Sciatic nerve (tissue), 2 donors: ENCODE data around the gene SIK1. TPM values are rescaled to one million over a fixed set of nuclear protein-coding genes. Genes with fewer than 3 reads are reported as not detected.
A peak's percentile ranks its signal among the peaks of the same experiment; 100 is the strongest.
"Not testable (repeated sequence)": the region's sequence is repeated elsewhere in the genome, so short reads cannot be mapped to it uniquely, and the experiment has no call there.

Source experiments
- ATAC-seq: fragments of 200-7000 bp; cut with Tn5 transposase; one replicate; pipeline ENCODE4 v1.9.1; 2020; ENCODE audit warnings: mild to moderate bottlenecking, moderate library complexity
- DNase-seq: peaks from one replicate; pipeline ENCODE4 v3.0.0-alpha.2; 2020; ENCODE audit warnings: low spot score
- intact Hi-C: fragments of 100-400 bp; cut with DNase I; formaldehyde crosslinking; loops from one replicate; pipeline ENCODE4 v1.14.2; 2022
- total RNA-seq: library from RNA; stranded (reverse); fragmentation: NEBNext Ultra II Directional; extraction: Animal tissue kit (Norgen Biotek cat#: 25700); gene quantifications from one replicate; pipeline ENCODE4 v1.2.1, GENCODE V29; 2021
- donor health status: DM: no; HTN: no; CAD: no.
- donor health status: DM: no; HTN: no; CAD: no.

The SIK1 gene
- total RNA-seq, 1 donor from 2014 or later, result 59.9 TPM

- intact Hi-C loops, DNase-seq: not testable (repeated sequence)
- ATAC-seq, result peak; percentile 60
These were observed 15.6 kb upstream of the SIK1 start for GRCh38 chr21:43442571-43442970.

GRCh38 chr21:43440835-43441727 lies 14.2 kb upstream of the SIK1 start:
- DNase-seq, ATAC-seq, intact Hi-C loops: not testable (repeated sequence)

- intact Hi-C loops, ATAC-seq, DNase-seq: not testable (repeated sequence)
These were observed 12.6 kb upstream of the SIK1 start for GRCh38 chr21:43439316-43440075.

GRCh38 chr21:43436272-43436671 lies 9.3 kb upstream of the SIK1 start:
- ATAC-seq, DNase-seq, intact Hi-C loops: not testable (repeated sequence)

- intact Hi-C loops, ATAC-seq, DNase-seq: not testable (repeated sequence)
These were observed 6.6 kb upstream of the SIK1 start for GRCh38 chr21:43433340-43434136.

GRCh38 chr21:43430830-43431416 lies 4.0 kb upstream of the SIK1 start:
- DNase-seq, result not testable (repeated sequence)

GRCh38 chr21:43428964-43429363 lies 2.0 kb upstream of the SIK1 start:
- ATAC-seq, DNase-seq, intact Hi-C loops: not testable (repeated sequence)

More at GRCh38 chr21:43430830-43431416, 4.0 kb upstream of the SIK1 start:
- ATAC-seq, intact Hi-C loops: not testable (repeated sequence)

GRCh38 chr21:43427242-43427559 lies 270 bp upstream of the SIK1 start:
- intact Hi-C loops, DNase-seq: not testable (repeated sequence)
- peak; percentile 86 for ATAC-seq

GRCh38 chr21:43426004-43426403 lies 927 bp downstream of the SIK1 start:
- ATAC-seq, intact Hi-C loops, DNase-seq: not testable (repeated sequence)

- DNase-seq, intact Hi-C loops, ATAC-seq: not testable (repeated sequence)
These were observed 7.5 kb downstream of the SIK1 start for GRCh38 chr21:43419475-43419874.

GRCh38 chr21:43414576-43414975 lies 12.4 kb downstream of the SIK1 start:
- intact Hi-C loops, ATAC-seq, DNase-seq: not testable (repeated sequence)

- ATAC-seq, intact Hi-C loops: not testable (repeated sequence)
These were observed 14.7 kb downstream of the SIK1 start for GRCh38 chr21:43412020-43412788.

GRCh38 chr21:43410456-43411068 lies 16.4 kb downstream of the SIK1 start:
- ATAC-seq, result peak; percentile 66
- DNase-seq, intact Hi-C loops: not testable (repeated sequence)

More at GRCh38 chr21:43412020-43412788, 14.7 kb downstream of the SIK1 start:
- DNase-seq, result not testable (repeated sequence)

- DNase-seq, intact Hi-C loops, ATAC-seq: not testable (repeated sequence)
These were observed 19.8 kb downstream of the SIK1 start for GRCh38 chr21:43407139-43407538.

GRCh38 chr21:43404450-43404849 lies 22.5 kb downstream of the SIK1 start:
- ATAC-seq, intact Hi-C loops, DNase-seq: not testable (repeated sequence)

GRCh38 chr21:43403651-43404430 lies 23.1 kb downstream of the SIK1 start:
- DNase-seq, intact Hi-C loops, ATAC-seq: not testable (repeated sequence)
